ENCODE measurements around the gene ABCG5.

ABCG5 gene

GRCh38 chr2:43842866-43843226 lies 4.2 kb upstream of the ABCG5 start:
- in situ Hi-C loops (cut with MboI; ENCODE audit: low sequenced_read_pairs) = no loop called here

- in situ Hi-C loops (cut with MboI; ENCODE audit: low sequenced_read_pairs) = no loop called here
These were observed 3.6 kb upstream of the ABCG5 start for GRCh38 chr2:43841949-43842865.

- in situ Hi-C loops (cut with MboI; ENCODE audit: low sequenced_read_pairs) = no loop called here
These were observed 2.3 kb upstream of the ABCG5 start for GRCh38 chr2:43840965-43841364.

- in situ Hi-C loops (cut with MboI; ENCODE audit: low sequenced_read_pairs) = no loop called here
These were observed 1.3 kb upstream of the ABCG5 start for GRCh38 chr2:43839776-43840564.

- in situ Hi-C loops (cut with MboI; ENCODE audit: low sequenced_read_pairs) = no loop called here
These were observed 644 bp downstream of the ABCG5 start for GRCh38 chr2:43837831-43838559.

GRCh38 chr2:43837033-43837432 lies 1.6 kb downstream of the ABCG5 start:
- in situ Hi-C loops (cut with MboI; ENCODE audit: low sequenced_read_pairs) = no loop called here

GRCh38 chr2:43832457-43832856 lies 6.2 kb downstream of the ABCG5 start:
- in situ Hi-C loops (cut with MboI; ENCODE audit: low sequenced_read_pairs) = no loop called here

- in situ Hi-C loops (cut with MboI; ENCODE audit: low sequenced_read_pairs) = no loop called here
These were observed 6.9 kb downstream of the ABCG5 start for GRCh38 chr2:43831543-43832294.

GRCh38 chr2:43826305-43827250 lies 12.1 kb downstream of the ABCG5 start:
- in situ Hi-C loops (cut with MboI; ENCODE audit: low sequenced_read_pairs) = no loop called here

- in situ Hi-C loops (cut with MboI; ENCODE audit: low sequenced_read_pairs) = no loop called here
These were observed 12.8 kb downstream of the ABCG5 start for GRCh38 chr2:43825841-43826240.

- in situ Hi-C loops (cut with MboI; ENCODE audit: low sequenced_read_pairs) = no loop called here
These were observed 13.6 kb downstream of the ABCG5 start for GRCh38 chr2:43824951-43825493.

GRCh38 chr2:43824512-43824911 lies 14.1 kb downstream of the ABCG5 start:
- in situ Hi-C loops (cut with MboI; ENCODE audit: low sequenced_read_pairs) = no loop called here

- in situ Hi-C loops (cut with MboI; ENCODE audit: low sequenced_read_pairs) = no loop called here
These were observed 14.9 kb downstream of the ABCG5 start for GRCh38 chr2:43823751-43824150.

GRCh38 chr2:43822839-43823238 lies 15.8 kb downstream of the ABCG5 start:
- in situ Hi-C loops (cut with MboI; ENCODE audit: low sequenced_read_pairs) = no loop called here

GRCh38 chr2:43819491-43820163 lies 19.0 kb downstream of the ABCG5 start:
- in situ Hi-C loops (cut with MboI; ENCODE audit: low sequenced_read_pairs) = no loop called here

- in situ Hi-C loops (cut with MboI; ENCODE audit: low sequenced_read_pairs) = no loop called here
These were observed 19.9 kb downstream of the ABCG5 start for GRCh38 chr2:43818761-43819160.

- in situ Hi-C loops (cut with MboI; ENCODE audit: low sequenced_read_pairs) = no loop called here
These were observed 23.9 kb downstream of the ABCG5 start for GRCh38 chr2:43814711-43815110.

GRCh38 chr2:43812947-43813346 lies 25.7 kb downstream of the ABCG5 start:
- in situ Hi-C loops (cut with MboI; ENCODE audit: low sequenced_read_pairs) = no loop called here

GRCh38 chr2:43812006-43812405 lies 26.6 kb downstream of the ABCG5 start:
- in situ Hi-C loops (cut with MboI; ENCODE audit: low sequenced_read_pairs) = no loop called here

Data from hTERT RPE-1 (cell line).